GM23248 (cell line): ENCODE measurements around the gene CNTN4. TPM values are rescaled to one million over a fixed set of nuclear protein-coding genes. Genes with fewer than 3 reads are reported as not detected.

Experiments used
- DNase-seq: peaks from one replicate; pipeline ENCODE4 v3.0.0-alpha.2; 2015
- H2AFZ ChIP-seq: fragments of 200-600 bp; sonication (generic); 2 replicates; pipeline ENCODE4 v1.6.1; 2016; ENCODE audit warnings: antibody characterized with exemption
- H3F3A ChIP-seq: fragments of 200-600 bp; sonication (generic); 2 replicates; pipeline ENCODE4 v1.6.1; 2016; ENCODE audit warnings: mild to moderate bottlenecking, antibody characterized with exemption, mixed run types; ENCODE audit not compliant: insufficient read depth
- H3K27ac ChIP-seq: fragments of 200-600 bp; sonication (generic); 2 replicates; pipeline ENCODE4 v1.5.1; 2016; ENCODE audit warnings: mild to moderate bottlenecking
- H3K27me3 ChIP-seq: fragments of 200-600 bp; sonication (generic); replicated peaks from 2 replicates; pipeline ENCODE4 v1.6.1; 2016; ENCODE audit warnings: mild to moderate bottlenecking; ENCODE audit not compliant: insufficient read depth
- H3K36me3 ChIP-seq: fragments of 200-600 bp; sonication (generic); 2 replicates; pipeline ENCODE4 v1.6.1; 2016; ENCODE audit warnings: low read depth, mild to moderate bottlenecking
- H3K4me1 ChIP-seq: fragments of 200-600 bp; sonication (generic); 2 replicates; pipeline ENCODE4 v1.6.1; 2016; ENCODE audit warnings: mild to moderate bottlenecking; ENCODE audit not compliant: insufficient read depth
- H3K4me2 ChIP-seq: fragments of 200-600 bp; sonication (generic); one replicate; pipeline ENCODE4 v1.6.1; 2016; ENCODE audit warnings: mild to moderate bottlenecking; ENCODE audit not compliant: unreplicated experiment
- H3K4me3 ChIP-seq: fragments of 200-600 bp; sonication (generic); 2 replicates; pipeline ENCODE4 v1.5.1; 2016; ENCODE audit warnings: mild to moderate bottlenecking
- H3K79me2 ChIP-seq: fragments of 200-600 bp; sonication (generic); 2 replicates; pipeline ENCODE4 v1.6.1; 2016; ENCODE audit warnings: mild to moderate bottlenecking; ENCODE audit not compliant: insufficient read depth
- H3K9ac ChIP-seq: fragments of 200-600 bp; sonication (generic); 2 replicates; pipeline ENCODE4 v1.6.1; 2016; ENCODE audit warnings: mild to moderate bottlenecking
- H3K9me2 ChIP-seq: fragments of 200-600 bp; sonication (generic); 2 replicates; pipeline ENCODE4 v1.6.1; 2016; ENCODE audit warnings: mixed run types, mild to moderate bottlenecking, moderate library complexity; ENCODE audit not compliant: insufficient read depth
- H3K9me3 ChIP-seq: fragments of 200-600 bp; sonication (generic); one replicate; pipeline ENCODE4 v1.6.1; 2017; ENCODE audit warnings: low read depth
- H4K20me1 ChIP-seq: fragments of 200-600 bp; sonication (generic); 2 replicates; pipeline ENCODE4 v1.6.0; 2016; ENCODE audit not compliant: insufficient read depth
- EZH2 ChIP-seq: fragments of 200-600 bp; sonication (generic); IDR thresholded peaks from 2 replicates; pipeline ENCODE4 v1.6.1; 2018; ENCODE audit warnings: antibody characterized with exemption, mild to moderate bottlenecking; ENCODE audit not compliant: insufficient read depth, poor library complexity, severe bottlenecking
- EZH2phosphoT487 ChIP-seq: fragments of 200-600 bp; sonication (generic); IDR thresholded peaks from 2 replicates; pipeline ENCODE4 v1.6.1; 2018; ENCODE audit warnings: antibody characterized with exemption, moderate library complexity, mild to moderate bottlenecking, low read depth; ENCODE audit not compliant: insufficient read depth
- WGBS, 2 experiments: methylation state at CpG; one replicate each; pipeline ENCODE4 v1.1.6; 2015 to 2017; ENCODE audit warnings: low lambda C conversion rate in 2 of 2, low coverage in 1 of 2; ENCODE audit errors: missing lambda C conversion rate in 2 of 2; 5-methylcytosine and 5-hydroxymethylcytosine counted together
- in situ Hi-C: fragments of 300-500 bp; cut with MboI; formaldehyde crosslinking; loops from 2 replicates; pipeline ENCODE4 v1.15.0; 2020
- polyA plus RNA-seq: library from polyadenylated mRNA; unstranded; fragments of >200 nt; fragmentation: Nextera tagmentation; extraction: Ambion mirVana; gene quantifications from 2 replicates; pipeline ENCODE4 v1.2.1, GENCODE V29; 2016
- small RNA-seq: library from RNA; depleted of rRNA; stranded (forward); fragments of <200 nt; gene quantifications from one replicate; pipeline ENCODE3, GENCODE V24; 2014; ENCODE audit warnings: low read depth, low replicate concordance
- total RNA-seq: library from RNA; depleted of rRNA; stranded (reverse); fragments of >200 nt; shearing (Covaris generic); gene quantifications from 2 replicates; pipeline ENCODE4 v1.2.3, GENCODE V29; 2014

CNTN4 gene
- total and polyA plus RNA-seq, 2 experiments from 2014 or later: not detected

- Histone ChIP-seq H3K9me2 (no peaks in the 10 kb centered on the region), H3K36me3 (no peaks in the 10 kb centered on the region), H3K79me2 (no peaks in the 10 kb centered on the region), H3K4me3 (no peak overlapping the region), H3F3A (no peaks in the 10 kb centered on the region), H3K27ac (no peak overlapping the region), H3K9me3 (no peaks in the 10 kb centered on the region), H3K9ac (no peak overlapping the region), H3K4me1 (no peaks in the 10 kb centered on the region), H3K27me3 (no peaks in the 10 kb centered on the region), H3K4me2 (no peak overlapping the region), H2AFZ (no peak overlapping the region), H4K20me1 (no peaks in the 10 kb centered on the region)
- in situ Hi-C loops: no loop called here
- no peak for DNase-seq
- TF ChIP-seq EZH2phosphoT487 (no peak), EZH2 (no peak)
- 37 to 44% methylated on average over 6 of the region's 6 CpGs for WGBS, 2 experiments
Measured at GRCh38 chr3:3102751-3103150, 1004.1 kb downstream of the CNTN4 start.

- no peak for DNase-seq
- H3K4me3 ChIP-seq: no peak overlapping the region
- H3K36me3 ChIP-seq: no peaks in the 10 kb centered on the region
- H3K9me2 ChIP-seq: no peaks in the 10 kb centered on the region
- H3K79me2 ChIP-seq: no peaks in the 10 kb centered on the region
- H3K9me3 ChIP-seq: no peaks in the 10 kb centered on the region
- H3F3A ChIP-seq: no peaks in the 10 kb centered on the region
- no peak overlapping the region for H3K27ac ChIP-seq
- no peaks in the 10 kb centered on the region for H3K27me3 ChIP-seq
- no peak overlapping the region for H3K4me2 ChIP-seq
- TF ChIP-seq EZH2phosphoT487 (no peak), EZH2 (no peak)
- H4K20me1 ChIP-seq: no peaks in the 10 kb centered on the region
- 41 to 42% methylated on average over 3 of the region's 3 CpGs for WGBS, 2 experiments
- H2AFZ ChIP-seq: no peak overlapping the region
- H3K4me1 ChIP-seq: no peaks in the 10 kb centered on the region
- H3K9ac ChIP-seq: no peak overlapping the region
- in situ Hi-C loops: no loop called here
Measured at GRCh38 chr3:3105246-3105645, 1006.6 kb downstream of the CNTN4 start.

- DNase-seq: no peak
- H3K4me3 ChIP-seq: no peak overlapping the region
- H3K27ac ChIP-seq: no peak overlapping the region
- H3K4me2 ChIP-seq: no peak overlapping the region
- H2AFZ ChIP-seq: no peak overlapping the region
- 19 to 26% methylated on average over 4 of the region's 4 CpGs for WGBS, 2 experiments
- no peak for TF ChIP-seq EZH2phosphoT487
- no peak for TF ChIP-seq EZH2
- no peaks in the 10 kb centered on the region for H3K9me2 ChIP-seq
- no peak overlapping the region for H3K9ac ChIP-seq
- H3F3A ChIP-seq: no peaks in the 10 kb centered on the region
- H3K79me2 ChIP-seq: no peaks in the 10 kb centered on the region
- in situ Hi-C loops: no loop called here
- H3K9me3 ChIP-seq: no peaks in the 10 kb centered on the region
- no peaks in the 10 kb centered on the region for H3K27me3 ChIP-seq
- no peaks in the 10 kb centered on the region for H3K36me3 ChIP-seq
- H3K4me1 ChIP-seq: no peaks in the 10 kb centered on the region
- no peaks in the 10 kb centered on the region for H4K20me1 ChIP-seq
Measured at GRCh38 chr3:3105815-3106214, 1007.1 kb downstream of the CNTN4 start.

- no peak overlapping the region for H3K9ac ChIP-seq
- no peaks in the 10 kb centered on the region for H3K4me1 ChIP-seq
- no peaks in the 10 kb centered on the region for H3K9me2 ChIP-seq
- WGBS, 2 experiments: 85 to 93% methylated on average over 3 of the region's 3 CpGs
- H3K9me3 ChIP-seq: no peaks in the 10 kb centered on the region
- no peak overlapping the region for H3K4me2 ChIP-seq
- no peaks in the 10 kb centered on the region for H3K79me2 ChIP-seq
- TF ChIP-seq EZH2phosphoT487 (no peak), EZH2 (no peak)
- no peak for DNase-seq
- no peaks in the 10 kb centered on the region for H3K27me3 ChIP-seq
- in situ Hi-C loops: no loop called here
- H3K4me3 ChIP-seq: no peak overlapping the region
- H2AFZ ChIP-seq: no peak overlapping the region
- H3F3A ChIP-seq: no peaks in the 10 kb centered on the region
- no peaks in the 10 kb centered on the region for H3K36me3 ChIP-seq
- no peaks in the 10 kb centered on the region for H4K20me1 ChIP-seq
- H3K27ac ChIP-seq: no peak overlapping the region
Measured at GRCh38 chr3:3107181-3107580, 1008.5 kb downstream of the CNTN4 start.

Small RNA genes lying within 50 kb of the gene (small RNA-seq; reads per million reads assigned to genes)
- gene RF00416 (not detected), gene RN7SKP144 (not detected)
